NCI-H510A treated with DMSO at 0.1 percent for 48 hours (cell line): ENCODE measurements around the gene EIF5B.

Experiments used
- DNase-seq: peaks from one replicate; lab custom pipeline; 2025; lab: John Stamatoyannopoulos, UW

The EIF5B gene

GRCh38 chr2:99406137-99406536 is 68.9 kb downstream of the EIF5B start:
- no peak for DNase-seq

- DNase-seq: no peak
Observed at GRCh38 chr2:99410276-99410675, 73.1 kb downstream of the EIF5B start.

GRCh38 chr2:99414566-99414965 is 77.4 kb downstream of the EIF5B start:
- no peak for DNase-seq

GRCh38 chr2:99417396-99417795 is 80.2 kb downstream of the EIF5B start:
- no peak for DNase-seq

GRCh38 chr2:99420031-99420430 is 82.8 kb downstream of the EIF5B start:
- DNase-seq: no peak

GRCh38 chr2:99420751-99421299 is 83.6 kb downstream of the EIF5B start:
- no peak for DNase-seq

- no peak for DNase-seq
Observed at GRCh38 chr2:99421469-99421868, 84.3 kb downstream of the EIF5B start.

DNA sequence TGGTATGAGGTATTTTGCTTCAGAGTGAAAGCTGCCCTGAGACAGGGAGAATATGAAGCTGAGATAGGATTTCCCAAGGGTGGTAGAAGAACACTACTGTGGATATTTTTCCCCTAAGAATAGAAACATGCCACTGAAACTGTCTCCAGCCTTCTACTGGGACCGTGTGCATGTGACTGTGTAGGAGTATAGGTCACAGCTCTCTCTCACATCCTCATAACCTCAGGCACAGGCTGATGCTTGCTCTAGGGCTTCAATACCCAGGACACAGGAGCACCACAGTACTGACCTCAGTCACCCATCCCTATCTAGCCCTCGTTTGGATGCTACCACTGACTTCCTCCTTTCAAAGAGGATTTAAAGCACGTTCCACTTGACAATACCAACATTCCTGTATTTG is 85.4 kb downstream of the EIF5B start:
- no peak for DNase-seq

DNA sequence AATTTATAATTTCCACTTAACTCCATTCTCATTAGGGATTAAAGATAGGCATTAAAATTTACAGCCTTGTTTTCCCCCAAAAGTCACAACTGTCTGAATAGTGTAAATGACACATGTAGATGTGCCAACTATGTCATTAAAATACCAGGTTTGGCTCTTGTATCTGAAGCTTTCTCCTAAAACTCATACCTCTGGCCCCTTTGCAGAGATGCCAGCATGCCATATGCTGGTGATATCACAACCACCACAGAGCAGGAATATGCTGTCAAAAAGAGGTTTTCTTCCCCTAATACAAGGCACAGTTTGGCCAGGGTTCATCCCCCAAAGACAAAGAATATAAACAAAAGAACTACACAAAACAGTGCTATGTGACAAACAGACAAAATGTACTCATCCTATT is 87.2 kb downstream of the EIF5B start:
- no peak for DNase-seq

DNA sequence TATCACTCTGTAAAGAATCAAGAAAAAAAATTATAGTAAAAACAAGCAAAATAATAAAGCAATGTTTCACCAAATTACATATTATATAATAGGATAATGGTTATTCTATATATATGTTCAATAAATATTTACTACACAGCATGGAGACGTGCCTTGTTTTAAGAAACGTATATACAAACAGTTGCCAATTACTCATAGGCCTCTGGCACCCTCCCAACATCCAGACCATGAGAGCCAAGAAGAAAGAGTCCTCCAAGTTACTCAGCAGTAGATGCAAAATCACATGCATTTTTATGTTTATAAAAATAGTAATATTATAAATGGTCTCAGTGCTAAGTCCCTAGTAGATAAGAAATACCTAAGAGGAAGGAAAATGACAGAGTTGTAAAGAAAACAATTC is 87.8 kb downstream of the EIF5B start:
- DNase-seq: no peak

DNA sequence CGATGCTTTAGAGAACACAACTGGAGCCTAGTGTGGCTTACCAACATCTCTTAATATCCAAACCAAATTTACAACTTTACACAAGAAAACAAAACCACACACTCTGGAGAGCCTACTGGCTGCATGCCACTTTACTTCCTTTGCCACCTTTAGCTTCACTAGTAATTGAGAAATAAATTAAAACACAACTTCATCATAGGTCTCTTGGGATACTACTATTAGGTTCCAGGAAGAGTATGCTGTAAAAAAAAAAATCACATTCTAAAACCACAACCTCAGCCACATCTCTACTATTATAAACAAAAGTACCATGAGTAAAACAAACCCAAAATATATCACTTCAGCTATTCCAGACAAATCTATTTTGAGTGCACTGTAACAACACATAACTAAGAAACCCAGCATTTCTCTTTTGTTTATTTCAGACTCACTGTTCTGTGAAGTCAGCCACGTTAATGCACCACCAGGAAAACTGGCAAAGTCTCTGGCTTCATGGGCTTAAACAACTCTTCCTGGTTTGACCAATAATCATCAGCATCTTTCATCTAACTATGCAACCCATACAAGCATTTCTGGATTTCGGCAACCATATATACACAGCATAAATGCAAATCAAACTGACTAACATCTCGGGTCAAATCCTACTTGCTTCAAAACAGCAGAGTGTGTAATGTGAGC is 93.6 kb downstream of the EIF5B start:
- DNase-seq: no peak

DNA sequence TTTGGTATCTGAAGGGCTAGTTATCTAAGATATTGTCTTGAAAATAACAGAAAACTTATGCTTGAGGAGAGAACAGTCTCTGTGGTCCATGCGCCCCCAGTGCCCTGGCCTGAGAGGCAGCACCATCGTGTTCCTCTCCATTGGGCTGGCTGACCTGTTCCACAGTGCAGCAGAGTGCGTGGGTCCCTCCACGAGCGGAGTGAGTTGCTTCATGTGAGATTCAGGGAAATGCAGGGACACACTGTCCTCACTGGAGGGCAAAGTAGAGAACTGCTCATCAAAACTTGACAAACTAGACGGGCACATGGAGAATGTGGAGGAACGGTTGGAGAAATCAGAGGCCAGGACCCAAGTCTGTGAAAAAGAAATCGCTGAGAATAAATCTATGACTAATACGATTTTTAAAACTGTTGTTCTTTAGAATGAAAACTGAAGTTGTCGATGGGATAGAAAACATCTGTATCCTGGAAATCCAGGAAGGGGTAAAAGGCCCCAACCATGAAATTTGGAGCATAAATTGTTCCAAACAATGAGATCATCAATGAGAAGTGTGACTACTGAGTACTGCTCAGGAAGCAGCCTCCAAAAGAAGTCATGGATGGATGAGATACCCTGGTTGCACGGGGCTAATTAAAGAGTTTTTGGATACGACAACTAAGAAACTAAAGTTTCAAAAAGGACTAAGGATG is 94.5 kb downstream of the EIF5B start:
- DNase-seq: no peak

DNA sequence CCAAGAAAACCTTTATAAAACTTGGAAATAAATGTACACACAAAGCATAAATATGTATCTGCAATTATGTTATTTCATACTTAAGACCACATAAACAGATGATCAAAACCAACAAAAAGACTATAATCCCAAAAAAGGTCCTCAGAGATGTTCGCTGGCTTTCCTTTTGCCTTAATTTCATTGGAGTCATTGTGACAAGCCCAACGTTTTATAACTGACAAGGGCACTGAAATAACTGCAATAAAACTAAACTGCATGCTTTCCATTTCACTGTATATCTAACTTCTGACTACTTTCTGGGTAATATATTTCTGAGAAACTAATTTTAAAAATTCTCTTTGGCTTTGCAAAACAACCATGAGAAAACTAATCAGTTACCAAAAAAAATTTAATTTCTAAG is 96.2 kb downstream of the EIF5B start:
- no peak for DNase-seq

GRCh38 chr2:99436874-99437273 is 99.7 kb downstream of the EIF5B start:
- DNase-seq: no peak

- no peak for DNase-seq
Observed at GRCh38 chr2:99439971-99440505, 102.8 kb downstream of the EIF5B start.

- DNase-seq: no peak
Observed at GRCh38 chr2:99442837-99443236, 105.6 kb downstream of the EIF5B start.

- no peak for DNase-seq
Observed at GRCh38 chr2:99444222-99444621, 107.0 kb downstream of the EIF5B start.

- no peak for DNase-seq
Observed at GRCh38 chr2:99445065-99445464, 107.9 kb downstream of the EIF5B start.

DNA sequence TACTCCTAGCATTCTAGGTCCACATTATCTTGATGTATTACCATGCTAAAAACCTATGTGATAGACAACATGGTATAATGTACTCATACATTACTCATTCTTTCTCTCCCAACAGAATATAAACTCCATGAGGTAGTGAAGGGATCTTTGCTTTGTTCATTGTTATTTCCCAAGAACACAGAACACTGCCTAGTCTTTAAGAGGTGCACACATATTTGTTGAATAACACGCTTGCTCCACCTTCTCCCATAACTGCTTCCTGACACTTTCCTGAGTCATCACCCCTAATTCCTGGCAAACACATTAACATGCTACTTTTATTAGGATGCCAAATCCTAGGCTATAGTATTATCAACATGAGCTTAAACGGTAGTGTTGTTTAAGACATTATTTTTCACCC is 111.4 kb downstream of the EIF5B start:
- DNase-seq: no peak

GRCh38 chr2:99450199-99450598 is 113.0 kb downstream of the EIF5B start:
- no peak for DNase-seq
